RWPE2 (cell line): ENCODE measurements around the gene SYT7.

ENCODE experiments used
- ATAC-seq: fragments of 200-7000 bp; cut with Tn5 transposase; 3 replicates; pipeline ENCODE4 v1.9.1; 2021; ENCODE audit warnings: low read depth
- DNase-seq: peaks from one replicate; pipeline ENCODE4 v3.0.0-alpha.2; 2020; ENCODE audit warnings: low spot score
- H3K27ac ChIP-seq: fragments of 450-650 bp; 2 replicates; pipeline ENCODE4 v1.5.1; 2017; ENCODE audit warnings: mild to moderate bottlenecking; ENCODE audit not compliant: poor library complexity, severe bottlenecking
- H3K27me3 ChIP-seq: fragments of 250-450 bp; sonication (Bioruptor Pico); 2 replicates; pipeline ENCODE4 v1.5.1; 2021; ENCODE audit warnings: mild to moderate bottlenecking, moderate library complexity; ENCODE audit not compliant: insufficient read depth, poor library complexity, severe bottlenecking
- H3K36me3 ChIP-seq: fragments of 250-450 bp; sonication (Bioruptor Pico); 2 replicates; pipeline ENCODE4 v1.5.1; 2020; ENCODE audit warnings: low read depth, mild to moderate bottlenecking, moderate library complexity
- H3K4me1 ChIP-seq: fragments of 250-450 bp; sonication (Bioruptor Pico); 2 replicates; pipeline ENCODE4 v1.5.1; 2021; ENCODE audit warnings: mild to moderate bottlenecking, moderate library complexity; ENCODE audit not compliant: insufficient read depth, poor library complexity, severe bottlenecking
- H3K4me3 ChIP-seq: fragments of 250-450 bp; sonication (Bioruptor Pico); 2 replicates; pipeline ENCODE4 v1.5.1; 2021; ENCODE audit warnings: mild to moderate bottlenecking, moderate library complexity; ENCODE audit not compliant: severe bottlenecking
- H3K9me3 ChIP-seq: fragments of 250-450 bp; sonication (Bioruptor Pico); 2 replicates; pipeline ENCODE4 v1.5.1; 2021; ENCODE audit warnings: mild to moderate bottlenecking, moderate library complexity; ENCODE audit not compliant: severe bottlenecking
- TF ChIP-seq, protein P1 (sequence below): fragments of 450-650 bp; IDR thresholded peaks from one replicate; pipeline ENCODE4 v1.5.1; 2017; ENCODE audit warnings: mild to moderate bottlenecking, moderate library complexity; ENCODE audit not compliant: poor library complexity, severe bottlenecking

Gene SYT7

DNA sequence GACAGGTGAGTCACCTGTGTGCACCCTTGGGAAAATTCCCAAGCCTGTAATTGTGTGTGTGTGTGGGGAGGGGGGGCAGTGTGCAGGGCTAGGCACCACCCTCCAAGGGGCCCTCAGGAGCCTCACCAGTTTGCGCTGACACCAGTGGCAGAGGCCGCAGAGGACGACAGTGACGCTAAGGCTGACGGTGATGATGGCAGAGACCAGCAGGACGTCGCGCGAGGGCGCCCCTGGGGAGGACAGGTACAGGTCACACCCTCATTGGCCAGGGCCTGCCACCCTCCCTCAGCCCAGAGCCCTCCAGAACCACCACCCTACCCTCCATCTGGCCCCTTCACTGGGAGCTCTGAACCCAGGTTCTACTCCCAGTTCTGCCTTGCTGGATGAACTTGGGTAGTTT is 24.9 kb downstream of the SYT7 start:
- Histone ChIP-seq H3K9me3 (no peaks in the 10 kb centered on the region), H3K27ac (no peak overlapping the region), H3K36me3 (no peaks in the 10 kb centered on the region), H3K4me3 (no peak overlapping the region), H3K4me1 (no peaks in the 10 kb centered on the region), H3K27me3 (peaks cover 20% of the 10 kb centered on the region)
- ATAC-seq, result no peak
- TF ChIP-seq, protein P1, sequence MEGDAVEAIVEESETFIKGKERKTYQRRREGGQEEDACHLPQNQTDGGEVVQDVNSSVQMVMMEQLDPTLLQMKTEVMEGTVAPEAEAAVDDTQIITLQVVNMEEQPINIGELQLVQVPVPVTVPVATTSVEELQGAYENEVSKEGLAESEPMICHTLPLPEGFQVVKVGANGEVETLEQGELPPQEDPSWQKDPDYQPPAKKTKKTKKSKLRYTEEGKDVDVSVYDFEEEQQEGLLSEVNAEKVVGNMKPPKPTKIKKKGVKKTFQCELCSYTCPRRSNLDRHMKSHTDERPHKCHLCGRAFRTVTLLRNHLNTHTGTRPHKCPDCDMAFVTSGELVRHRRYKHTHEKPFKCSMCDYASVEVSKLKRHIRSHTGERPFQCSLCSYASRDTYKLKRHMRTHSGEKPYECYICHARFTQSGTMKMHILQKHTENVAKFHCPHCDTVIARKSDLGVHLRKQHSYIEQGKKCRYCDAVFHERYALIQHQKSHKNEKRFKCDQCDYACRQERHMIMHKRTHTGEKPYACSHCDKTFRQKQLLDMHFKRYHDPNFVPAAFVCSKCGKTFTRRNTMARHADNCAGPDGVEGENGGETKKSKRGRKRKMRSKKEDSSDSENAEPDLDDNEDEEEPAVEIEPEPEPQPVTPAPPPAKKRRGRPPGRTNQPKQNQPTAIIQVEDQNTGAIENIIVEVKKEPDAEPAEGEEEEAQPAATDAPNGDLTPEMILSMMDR, result no peak
- DNase-seq, result no peak

DNA sequence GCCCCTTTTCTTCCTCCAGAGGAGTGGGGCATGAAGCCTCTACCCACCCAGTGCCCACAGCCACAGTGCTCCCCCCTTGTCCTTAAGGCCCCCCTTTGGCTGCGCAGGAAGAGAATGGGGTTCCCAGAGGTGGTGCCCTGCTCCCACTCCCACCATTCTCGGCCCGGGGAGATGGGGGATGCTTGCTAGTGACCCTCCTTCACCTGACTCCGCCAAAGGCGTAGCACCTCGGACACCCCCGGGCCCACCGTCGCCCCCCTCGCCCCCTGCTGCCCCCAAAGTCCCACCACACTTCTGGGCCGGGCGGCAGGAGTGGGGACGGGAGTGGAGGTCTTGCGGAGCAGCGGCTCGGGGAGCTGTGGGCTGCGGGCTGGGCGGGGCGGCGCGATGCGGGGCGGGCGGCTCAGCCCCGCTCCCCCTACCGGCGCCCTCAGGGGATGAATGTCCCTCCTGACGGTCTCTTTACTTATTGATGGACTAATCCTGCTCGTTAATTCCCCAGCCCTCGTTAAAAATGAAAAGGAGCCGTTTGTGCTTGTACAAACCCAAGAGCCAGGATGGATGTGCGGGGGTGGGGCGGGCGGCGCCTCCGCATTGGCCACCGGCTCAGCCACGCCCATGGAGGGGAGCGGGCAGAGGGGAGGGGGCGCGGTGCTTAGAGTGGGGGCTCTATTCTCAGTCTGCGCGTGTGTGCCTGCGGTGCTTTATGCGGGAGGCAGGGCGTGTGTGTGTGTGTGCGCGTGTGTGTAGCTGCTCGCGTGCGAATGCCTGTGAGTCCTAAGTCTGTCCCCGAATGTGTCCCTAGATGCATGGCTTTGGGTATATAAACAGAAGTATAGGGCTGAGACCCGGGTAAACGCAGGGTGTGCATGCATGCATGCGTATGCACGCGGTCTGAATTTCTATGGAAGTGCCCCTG is 25.6 kb downstream of the SYT7 start:
- Histone ChIP-seq H3K4me1 (no peaks in the 10 kb centered on the region), H3K27me3 (peaks cover 20% of the 10 kb centered on the region), H3K4me3 (no peak overlapping the region), H3K36me3 (no peaks in the 10 kb centered on the region), H3K27ac (no peak overlapping the region), H3K9me3 (no peaks in the 10 kb centered on the region)
- no peak for ATAC-seq
- no peak for DNase-seq
- TF ChIP-seq, protein P1, result no peak

DNA sequence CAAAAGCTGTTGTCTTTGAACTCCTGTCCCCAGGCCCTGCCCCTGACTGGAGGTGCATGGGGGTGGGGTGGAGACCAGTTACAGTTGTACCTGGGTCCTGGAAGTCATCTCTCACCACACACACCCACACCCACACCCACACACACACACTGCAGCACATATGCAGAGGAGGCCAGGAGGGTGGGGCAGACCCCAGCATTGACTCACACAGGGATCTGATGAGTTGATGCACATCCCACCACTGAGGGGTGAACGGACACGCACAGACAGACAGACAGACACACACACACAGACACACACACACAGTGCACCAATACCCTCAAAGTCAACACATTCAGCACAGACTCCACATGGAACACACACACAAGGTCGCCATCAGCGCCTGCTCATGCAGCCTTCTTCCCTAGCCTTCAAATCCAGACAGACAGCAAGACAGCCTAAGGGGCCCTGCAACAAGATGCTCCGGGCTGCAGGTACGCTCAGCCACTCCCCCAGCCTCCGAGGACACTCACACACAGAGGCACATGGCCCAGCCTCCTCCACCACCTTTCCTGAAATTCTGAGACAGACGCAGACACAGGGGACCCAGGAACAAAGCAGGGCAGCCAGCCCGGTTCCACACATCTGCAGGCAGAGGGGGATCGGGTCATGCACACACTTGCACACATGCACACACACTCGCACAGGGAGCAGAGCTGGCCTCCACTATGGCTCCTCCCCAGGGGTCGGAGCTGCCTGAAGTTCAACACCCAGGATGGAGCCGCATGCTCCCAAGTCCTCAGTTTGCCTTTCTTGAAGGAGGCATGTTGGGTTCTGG is 26.5 kb downstream of the SYT7 start:
- H3K4me3 ChIP-seq, result no peak overlapping the region
- H3K9me3 ChIP-seq, result no peaks in the 10 kb centered on the region
- no peak for DNase-seq
- H3K27me3 ChIP-seq, result peaks cover 20% of the 10 kb centered on the region
- TF ChIP-seq, protein P1, result no peak
- H3K4me1 ChIP-seq, result no peaks in the 10 kb centered on the region
- no peaks in the 10 kb centered on the region for H3K36me3 ChIP-seq
- ATAC-seq, result peak; percentile 22; the same call in 1 of the 3 replicates
- no peak overlapping the region for H3K27ac ChIP-seq

DNA sequence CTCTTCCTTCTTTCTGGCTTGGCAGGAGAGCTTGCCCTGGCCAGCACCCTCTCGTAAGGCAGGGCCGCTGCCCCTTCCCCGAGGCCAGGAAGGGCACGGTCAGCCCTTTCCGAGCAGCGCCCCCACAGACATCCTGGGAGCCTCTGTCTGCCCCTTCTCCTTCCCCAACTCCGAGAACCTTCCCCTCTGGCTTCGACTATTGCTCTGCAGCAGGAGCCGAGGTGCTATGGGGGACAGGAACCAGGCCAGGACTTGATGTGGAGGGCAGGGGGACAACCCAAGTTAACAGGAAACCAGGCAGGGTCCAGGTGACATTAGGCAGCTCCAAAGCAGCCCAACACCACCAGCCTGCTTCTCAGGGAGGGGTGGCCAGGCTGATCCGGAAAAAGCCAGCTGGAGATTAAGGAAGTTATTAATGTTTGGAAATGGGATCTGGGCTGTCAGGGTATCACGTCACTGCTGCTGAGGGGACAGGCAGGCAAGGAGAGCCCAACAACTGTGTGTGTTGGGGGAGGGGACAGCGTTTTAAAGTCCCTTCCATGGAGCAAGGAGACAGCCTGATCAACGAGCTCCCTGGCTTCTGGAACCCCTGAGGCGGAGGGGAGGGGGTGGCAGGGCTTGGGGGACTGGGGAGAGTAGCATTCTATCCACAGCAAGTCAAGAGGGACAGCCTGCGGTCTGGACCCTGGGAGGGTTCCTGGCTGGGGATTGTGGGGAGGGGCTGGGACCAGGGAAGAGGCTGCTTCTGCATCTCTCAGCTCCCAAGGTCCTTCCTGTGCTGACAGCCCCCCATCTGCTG is 27.3 kb downstream of the SYT7 start:
- H3K36me3 ChIP-seq, result no peaks in the 10 kb centered on the region
- no peaks in the 10 kb centered on the region for H3K4me1 ChIP-seq
- H3K9me3 ChIP-seq, result no peaks in the 10 kb centered on the region
- TF ChIP-seq, protein P1, result no peak
- no peak for DNase-seq
- no peak for ATAC-seq
- no peak overlapping the region for H3K27ac ChIP-seq
- no peak overlapping the region for H3K4me3 ChIP-seq
- peaks cover 20% of the 10 kb centered on the region for H3K27me3 ChIP-seq
